Colonic mucosa (tissue), 4 donors: Measurements from ENCODE around the gene IFT25. TPM values are rescaled to one million over a fixed set of nuclear protein-coding genes. Genes with fewer than 3 reads are reported as not detected.
A peak's percentile ranks its signal among the peaks of the same experiment; 100 is the strongest.

ENCODE experiments used
- DNase-seq: peaks from one replicate; pipeline ENCODE4 v3.0.0-alpha.2; 2020
- H3K27ac ChIP-seq: fragments of 200-600 bp; one replicate; pipeline ENCODE4 v1.8.0; 2021
- H3K27me3 ChIP-seq: fragments of 200-600 bp; one replicate; pipeline ENCODE4 v1.8.0; 2021
- H3K36me3 ChIP-seq: fragments of 200-600 bp; one replicate; pipeline ENCODE4 v1.8.0; 2021
- H3K4me1 ChIP-seq: fragments of 200-600 bp; one replicate; pipeline ENCODE4 v1.8.0; 2021; ENCODE audit warnings: mild to moderate bottlenecking
- H3K4me3 ChIP-seq: fragments of 200-600 bp; one replicate; pipeline ENCODE4 v1.8.0; 2021
- H3K9ac ChIP-seq, 2 donors: one replicate each; pipeline ENCODE4 v1.7.0; 2013; ENCODE audit warnings: control low read depth in 2 of 2, low read depth in 2 of 2, low read length in 2 of 2
- H3K9me3 ChIP-seq: fragments of 200-600 bp; one replicate; pipeline ENCODE4 v1.8.0; 2021
- intact Hi-C: fragments of 100-400 bp; cut with DNase I; formaldehyde crosslinking; loops from one replicate; pipeline ENCODE4 v1.14.1; 2022
- total RNA-seq, 2 donors: library from RNA; stranded (reverse); fragmentation: NEBNext Ultra II Directional in 1 of 2; extraction: Animal tissue kit (Norgen Biotek cat#: 25700) in 1 of 2; gene quantifications; one replicate each; pipeline ENCODE4 v1.2.1, GENCODE V29; 2021
- TF ChIP-seq, protein P1 (sequence below): fragments of 200-600 bp; IDR thresholded peaks from one replicate; pipeline ENCODE4 v1.8.0; 2022; ENCODE audit warnings: antibody characterized with exemption, mild to moderate bottlenecking
- donor health status: healthy.
- donor health status: DM: no; HTN: no; CAD: no.
- donor health status: DM: no; HTN: no; CAD: no.

The IFT25 gene
- total RNA-seq, 2 donors from 2014 or later, result 15.1 to 17.5 TPM

DNA sequence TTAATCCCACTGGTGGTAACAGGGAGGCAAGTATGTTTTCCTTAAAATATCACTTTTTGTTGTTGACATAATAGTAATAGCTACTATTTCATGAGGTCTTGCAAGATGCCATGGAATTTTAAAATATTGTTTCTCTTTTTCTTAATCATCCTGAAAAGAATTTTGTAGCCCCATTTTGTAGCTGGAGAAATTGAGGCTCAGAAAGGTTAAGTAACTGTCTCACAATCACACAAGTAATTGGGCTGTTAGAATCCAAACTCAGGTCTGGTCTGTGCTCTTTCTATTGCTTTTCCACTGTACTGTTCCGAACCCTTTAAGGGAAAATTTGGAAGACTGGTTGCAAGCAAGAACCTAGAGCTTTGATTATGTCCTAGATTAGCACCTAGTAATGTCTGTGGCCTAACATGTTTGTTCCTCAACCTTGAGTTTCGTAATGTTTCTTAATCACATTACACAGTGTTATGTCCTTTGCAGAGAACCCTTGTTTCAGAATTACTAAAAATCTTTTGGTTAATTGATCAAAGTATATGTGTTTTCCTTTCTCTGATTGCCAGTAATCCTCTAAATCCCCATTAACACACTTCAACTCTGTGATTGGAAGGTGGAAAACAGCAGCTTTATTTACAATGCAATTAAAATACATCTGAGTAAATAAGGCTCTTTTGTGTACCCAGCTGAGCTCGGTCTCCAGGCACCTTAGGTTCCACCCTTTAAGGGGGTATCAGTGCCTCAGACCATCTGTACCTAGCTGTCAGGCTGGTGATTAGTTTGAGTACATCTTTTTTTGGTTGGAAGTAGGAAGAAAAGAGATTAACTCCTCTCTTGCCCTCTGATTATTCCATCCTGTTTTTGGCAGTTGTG is 11.0 kb upstream of the IFT25 start:
- H3K9me3 ChIP-seq, result no peaks in the 10 kb centered on the region
- H3K4me1 ChIP-seq, result no peaks in the 10 kb centered on the region
- peak overlapping the region in 1 of 2 donors; percentile 1 for H3K9ac ChIP-seq
- intact Hi-C loops, result no loop called here
- H3K27me3 ChIP-seq, result no peaks in the 10 kb centered on the region
- H3K36me3 ChIP-seq, result no peaks in the 10 kb centered on the region
- H3K4me3 ChIP-seq, result no peak overlapping the region
- DNase-seq, result no peak
- TF ChIP-seq, protein P1, sequence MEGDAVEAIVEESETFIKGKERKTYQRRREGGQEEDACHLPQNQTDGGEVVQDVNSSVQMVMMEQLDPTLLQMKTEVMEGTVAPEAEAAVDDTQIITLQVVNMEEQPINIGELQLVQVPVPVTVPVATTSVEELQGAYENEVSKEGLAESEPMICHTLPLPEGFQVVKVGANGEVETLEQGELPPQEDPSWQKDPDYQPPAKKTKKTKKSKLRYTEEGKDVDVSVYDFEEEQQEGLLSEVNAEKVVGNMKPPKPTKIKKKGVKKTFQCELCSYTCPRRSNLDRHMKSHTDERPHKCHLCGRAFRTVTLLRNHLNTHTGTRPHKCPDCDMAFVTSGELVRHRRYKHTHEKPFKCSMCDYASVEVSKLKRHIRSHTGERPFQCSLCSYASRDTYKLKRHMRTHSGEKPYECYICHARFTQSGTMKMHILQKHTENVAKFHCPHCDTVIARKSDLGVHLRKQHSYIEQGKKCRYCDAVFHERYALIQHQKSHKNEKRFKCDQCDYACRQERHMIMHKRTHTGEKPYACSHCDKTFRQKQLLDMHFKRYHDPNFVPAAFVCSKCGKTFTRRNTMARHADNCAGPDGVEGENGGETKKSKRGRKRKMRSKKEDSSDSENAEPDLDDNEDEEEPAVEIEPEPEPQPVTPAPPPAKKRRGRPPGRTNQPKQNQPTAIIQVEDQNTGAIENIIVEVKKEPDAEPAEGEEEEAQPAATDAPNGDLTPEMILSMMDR, result no peak
- no peak overlapping the region for H3K27ac ChIP-seq

DNA sequence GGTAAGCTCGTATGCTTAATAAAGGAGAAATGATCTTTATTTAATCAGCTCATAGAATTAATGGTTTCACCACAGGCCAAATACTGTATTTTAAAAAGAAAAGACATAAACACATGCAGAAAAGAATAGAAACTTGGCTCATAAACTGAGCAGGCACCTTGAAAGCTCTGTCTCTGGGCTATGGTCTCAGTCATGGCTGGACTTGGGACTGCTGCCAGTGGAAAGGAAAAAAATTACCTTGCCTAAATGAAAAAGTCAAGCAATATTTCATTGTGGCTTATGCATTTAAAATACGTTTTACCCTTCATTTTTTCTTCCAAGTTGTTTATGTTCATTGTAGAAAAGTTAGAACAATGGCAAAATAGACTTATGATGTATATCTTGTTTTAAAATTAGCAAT is 8.6 kb upstream of the IFT25 start:
- intact Hi-C loops, result loop anchor here (5.0 kb wide), 1 partner anchor 92 kb away; no protein-coding TSS in a partner anchor
- no peak for DNase-seq
- Histone ChIP-seq H3K27ac (no peak overlapping the region), H3K27me3 (no peaks in the 10 kb centered on the region), H3K9me3 (no peaks in the 10 kb centered on the region), H3K9ac (no peak overlapping the region), H3K4me3 (no peak overlapping the region), H3K36me3 (no peaks in the 10 kb centered on the region), H3K4me1 (no peaks in the 10 kb centered on the region)
- TF ChIP-seq, protein P1, result no peak

DNA sequence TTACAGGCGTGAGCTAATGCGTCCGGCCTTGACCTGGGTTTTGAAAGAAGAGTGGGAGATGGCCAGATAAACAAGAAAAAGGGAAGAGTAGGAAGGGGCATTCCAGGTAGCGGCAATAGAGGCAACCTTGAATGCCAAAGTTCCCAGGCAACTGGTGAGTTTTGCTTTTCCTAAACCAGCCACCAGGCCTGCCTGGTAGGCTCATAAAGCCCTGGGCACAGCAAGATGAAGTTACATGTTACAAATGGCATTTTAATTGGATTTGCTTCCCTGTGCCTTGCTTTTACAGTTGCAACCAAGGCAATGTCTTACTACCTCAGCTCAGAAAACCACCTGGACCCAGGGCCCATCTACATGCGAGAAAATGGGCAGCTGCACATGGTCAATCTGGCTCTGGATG is 6.2 kb upstream of the IFT25 start:
- no peak for DNase-seq
- no peaks in the 10 kb centered on the region for H3K4me1 ChIP-seq
- intact Hi-C loops, result loop anchor here (5.0 kb wide), 1 partner anchor 89 kb away; no protein-coding TSS in a partner anchor
- H3K9me3 ChIP-seq, result no peaks in the 10 kb centered on the region
- H3K27ac ChIP-seq, result no peak overlapping the region
- H3K9ac ChIP-seq, result no peak overlapping the region
- H3K36me3 ChIP-seq, result no peaks in the 10 kb centered on the region
- no peak overlapping the region for H3K4me3 ChIP-seq
- no peaks in the 10 kb centered on the region for H3K27me3 ChIP-seq
- TF ChIP-seq, protein P1, result no peak

DNA sequence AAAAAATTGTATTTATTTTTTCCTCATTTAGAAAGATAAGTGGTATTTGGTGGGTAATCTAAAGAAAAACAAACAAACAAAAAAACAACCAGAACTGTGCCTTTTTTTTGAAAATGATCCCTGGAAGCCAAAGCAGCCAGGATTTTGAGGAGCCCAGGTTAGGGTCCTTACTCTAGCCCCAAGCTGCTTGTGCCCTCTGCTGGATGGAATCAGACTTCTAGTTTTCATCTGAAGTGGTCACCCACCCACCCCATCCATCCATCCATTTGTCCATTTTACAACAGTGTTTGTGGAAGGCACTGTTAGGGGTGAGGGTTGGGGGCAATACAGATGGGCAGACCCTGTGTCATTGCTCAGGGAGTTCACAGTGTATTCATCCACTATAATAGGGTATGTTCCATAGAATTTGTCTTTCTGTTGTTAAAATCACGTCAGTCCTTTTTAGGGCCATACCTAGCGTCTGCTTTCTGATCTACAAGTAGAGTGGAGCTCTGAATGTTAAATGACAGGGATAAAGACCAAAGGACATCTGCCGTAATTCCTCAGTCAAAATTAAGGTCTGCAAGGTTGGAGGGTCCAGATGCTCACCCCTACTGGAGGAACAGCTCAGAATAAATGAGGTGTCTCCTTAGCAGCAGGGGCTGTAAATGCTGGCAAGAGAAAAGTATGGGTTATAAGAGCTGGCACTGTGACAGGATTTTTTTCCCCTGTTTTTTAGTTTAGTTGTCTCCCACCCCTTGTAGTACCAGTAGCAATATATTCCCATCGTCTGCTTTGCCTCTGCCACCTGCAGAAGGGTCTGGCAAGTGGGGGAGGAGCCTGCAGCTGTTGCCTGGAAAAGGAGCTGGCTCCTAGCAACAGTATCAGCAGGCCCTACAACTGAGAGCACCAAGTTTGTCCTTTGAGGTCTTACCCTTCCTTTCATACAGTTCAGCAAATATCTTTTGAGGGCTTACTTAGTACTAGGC is 3.8 kb upstream of the IFT25 start:
- Histone ChIP-seq H3K9me3 (no peaks in the 10 kb centered on the region), H3K9ac (no peak overlapping the region), H3K4me1 (peaks cover 3% of the 10 kb centered on the region), H3K27ac (no peak overlapping the region), H3K4me3 (no peak overlapping the region), H3K36me3 (no peaks in the 10 kb centered on the region), H3K27me3 (no peaks in the 10 kb centered on the region)
- intact Hi-C loops, result loop anchor here (5.0 kb wide), 1 partner anchor 72 kb away; no protein-coding TSS in a partner anchor
- peak; percentile 29 for DNase-seq
- TF ChIP-seq, protein P1, result peak; percentile 31

DNA sequence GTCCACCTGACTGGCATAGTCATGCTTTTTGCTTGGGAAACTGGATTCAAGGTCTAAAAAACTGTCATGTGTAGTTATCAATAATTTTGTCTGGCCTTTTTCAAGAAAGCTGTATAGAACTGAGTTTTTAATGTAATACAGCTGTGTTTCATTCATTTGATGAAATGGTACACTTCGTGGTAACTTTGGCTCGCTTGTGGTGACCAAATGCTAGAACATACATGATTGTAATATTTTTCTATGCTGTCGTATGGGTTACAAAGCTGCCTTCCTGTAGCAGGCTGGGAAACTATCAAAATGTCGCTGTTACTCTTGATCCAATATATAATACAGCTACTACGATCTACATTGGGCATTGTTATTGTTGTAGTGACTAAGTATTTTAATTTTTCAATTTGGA is 2.8 kb upstream of the IFT25 start:
- DNase-seq, result no peak
- Histone ChIP-seq H3K36me3 (no peaks in the 10 kb centered on the region), H3K4me3 (no peak overlapping the region), H3K27me3 (no peaks in the 10 kb centered on the region), H3K27ac (no peak overlapping the region), H3K4me1 (peaks cover 3% of the 10 kb centered on the region), H3K9me3 (no peaks in the 10 kb centered on the region), H3K9ac (peak overlapping the region in 1 of 2 donors; percentile 19)
- intact Hi-C loops, result loop anchor here (5.0 kb wide), 1 partner anchor 71 kb away; no protein-coding TSS in a partner anchor
- TF ChIP-seq, protein P1, result no peak
